ENCODE results near the gene ASB4.
"Not testable (repeated sequence)": the region's sequence is repeated elsewhere in the genome, so short reads cannot be mapped to it uniquely, and the experiment has no call there.

Gene ASB4

DNA sequence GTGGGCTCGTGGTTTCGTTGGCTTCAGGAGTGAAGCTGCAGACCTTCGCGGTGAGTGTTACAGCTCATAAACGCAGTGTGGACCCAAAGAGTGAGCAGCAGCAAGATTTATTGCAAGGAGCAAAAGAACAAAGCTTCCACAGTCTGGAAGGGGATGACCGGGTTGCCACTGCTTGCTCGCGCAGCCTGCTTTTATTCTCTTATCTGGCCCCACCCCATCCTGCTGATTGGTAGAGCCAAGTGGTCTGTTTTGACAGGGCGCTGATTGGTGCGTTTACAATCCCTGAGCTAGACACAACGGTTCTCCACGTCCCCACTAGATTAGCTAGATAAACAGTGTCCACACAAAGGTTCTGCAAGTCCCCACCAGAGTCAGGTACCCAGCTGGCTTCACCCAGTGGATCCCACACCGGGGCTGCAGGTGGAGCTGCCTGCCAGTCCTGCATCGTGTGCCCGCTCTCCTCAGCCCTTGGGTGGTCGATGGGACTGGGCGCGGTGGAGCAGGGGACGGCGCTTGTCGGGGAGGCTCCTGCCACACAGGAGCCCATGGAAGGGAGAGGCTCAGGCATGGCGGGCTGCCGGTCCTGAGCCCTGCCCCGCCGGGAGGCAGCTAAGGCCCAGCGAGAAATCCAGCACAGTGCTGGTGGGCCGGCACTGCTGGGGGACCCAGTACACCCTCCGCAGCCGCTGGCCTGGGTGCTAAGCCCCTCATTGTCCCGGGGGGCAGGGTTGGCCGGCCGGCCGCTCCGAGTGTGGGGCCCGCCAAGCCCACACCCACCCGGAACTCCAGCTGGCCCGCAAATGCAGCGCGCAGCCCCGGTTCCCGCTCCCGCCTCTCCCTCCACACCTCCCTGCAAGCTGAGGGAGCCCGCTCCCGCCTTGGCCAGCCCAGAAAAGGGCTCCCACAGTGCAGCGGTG is 66.5 kb downstream of the ASB4 start:
- not testable (repeated sequence) for DNase-seq (ENCODE audit: low read depth, low spot score)

- no peak for DNase-seq (ENCODE audit: low read depth, low spot score)
Measured at GRCh38 chr7:95553939-95554338, 68.2 kb downstream of the ASB4 start.

- DNase-seq (ENCODE audit: low read depth, low spot score) = no peak
Measured at GRCh38 chr7:95556777-95557176, 71.0 kb downstream of the ASB4 start.

- no peak for DNase-seq (ENCODE audit: low read depth, low spot score)
Measured at GRCh38 chr7:95558864-95559263, 73.1 kb downstream of the ASB4 start.

DNA sequence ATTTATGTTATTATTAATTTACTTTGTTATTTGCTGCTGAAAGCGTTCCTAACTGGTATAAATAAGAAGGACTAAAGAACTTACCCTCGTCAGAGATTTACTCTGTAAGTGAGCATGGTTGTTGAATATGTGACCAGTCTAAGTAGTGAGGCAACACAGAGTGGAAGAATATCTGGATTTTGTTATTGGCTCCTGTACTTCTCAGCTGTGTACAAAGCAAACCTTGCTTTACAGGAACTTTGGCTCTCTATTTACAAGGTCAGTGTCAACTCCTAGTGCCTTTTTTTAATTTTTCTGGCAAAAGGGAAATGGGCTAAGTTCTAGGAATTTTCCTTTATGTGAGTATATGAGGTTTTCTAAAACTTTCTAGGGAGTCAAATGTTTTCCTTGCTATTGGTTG is 74.9 kb downstream of the ASB4 start:
- no peak for DNase-seq (ENCODE audit: low read depth, low spot score)

GRCh38 chr7:95569720-95570119 is 84.0 kb downstream of the ASB4 start:
- no peak for DNase-seq (ENCODE audit: low read depth, low spot score)

DNA sequence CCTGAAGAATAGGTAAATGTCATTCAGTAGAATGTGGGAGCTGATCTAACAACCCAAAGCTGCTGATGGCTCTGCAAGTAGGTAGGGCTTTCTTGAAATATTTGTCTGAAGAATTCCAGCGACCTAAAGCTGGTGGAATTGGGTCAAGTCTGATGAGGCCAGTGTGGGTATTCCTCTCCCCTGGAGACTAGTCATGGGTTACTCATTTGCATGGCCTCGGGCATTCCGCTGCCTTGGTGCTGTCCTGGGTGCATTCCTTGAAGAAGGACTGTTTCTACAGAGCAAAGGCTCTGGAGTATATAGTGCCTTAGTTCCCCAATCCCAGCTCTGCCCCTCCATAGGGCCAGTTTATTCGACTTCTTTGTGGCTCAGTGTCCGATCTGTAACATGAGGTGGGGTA is 91.4 kb downstream of the ASB4 start:
- no peak for DNase-seq (ENCODE audit: low read depth, low spot score)

GRCh38 chr7:95578299-95578855 is 92.6 kb downstream of the ASB4 start:
- no peak for DNase-seq (ENCODE audit: low read depth, low spot score)

DNA sequence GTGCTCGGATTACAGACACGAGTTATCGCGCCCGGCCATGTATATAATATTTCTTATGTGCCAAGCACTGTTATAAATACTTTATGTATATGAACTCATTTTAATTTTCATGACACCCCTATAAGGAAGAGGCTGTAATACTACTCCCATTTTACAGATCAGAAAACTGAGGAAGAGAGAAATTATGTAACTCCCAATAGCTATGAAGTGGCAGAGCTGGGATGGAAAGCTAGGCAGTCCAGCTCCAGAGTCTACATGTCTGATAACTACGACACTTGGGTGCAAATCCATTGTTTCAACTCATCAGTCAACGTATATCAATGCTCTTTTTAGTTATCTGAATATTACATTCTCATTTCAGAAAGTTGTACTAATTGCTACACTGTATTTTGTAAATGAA is 93.6 kb downstream of the ASB4 start:
- no peak for DNase-seq (ENCODE audit: low read depth, low spot score)

DNA sequence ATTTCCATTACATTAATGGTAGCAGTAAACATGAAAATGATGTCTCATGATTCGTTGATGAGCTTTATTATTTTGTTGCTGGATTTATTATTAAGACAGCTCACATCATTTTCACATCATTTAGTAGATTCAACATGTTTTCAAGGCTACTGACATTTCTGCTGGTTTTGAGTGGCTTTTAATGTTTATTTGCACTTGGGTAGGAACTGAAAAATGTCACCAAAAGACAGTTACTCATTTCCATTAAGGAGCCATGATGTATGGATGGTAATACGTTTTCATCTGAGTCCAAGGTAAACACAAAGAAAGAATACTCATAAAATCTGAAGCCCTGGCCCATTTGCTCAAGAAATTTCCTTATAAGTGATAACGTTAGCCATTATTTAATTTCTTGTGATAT is 95.7 kb downstream of the ASB4 start:
- DNase-seq (ENCODE audit: low read depth, low spot score) = no peak

GRCh38 chr7:95582578-95583293 is 97.0 kb downstream of the ASB4 start:
- DNase-seq (ENCODE audit: low read depth, low spot score) = no peak

- no peak for DNase-seq (ENCODE audit: low read depth, low spot score)
Measured at GRCh38 chr7:95583834-95584621, 98.3 kb downstream of the ASB4 start.

DNA sequence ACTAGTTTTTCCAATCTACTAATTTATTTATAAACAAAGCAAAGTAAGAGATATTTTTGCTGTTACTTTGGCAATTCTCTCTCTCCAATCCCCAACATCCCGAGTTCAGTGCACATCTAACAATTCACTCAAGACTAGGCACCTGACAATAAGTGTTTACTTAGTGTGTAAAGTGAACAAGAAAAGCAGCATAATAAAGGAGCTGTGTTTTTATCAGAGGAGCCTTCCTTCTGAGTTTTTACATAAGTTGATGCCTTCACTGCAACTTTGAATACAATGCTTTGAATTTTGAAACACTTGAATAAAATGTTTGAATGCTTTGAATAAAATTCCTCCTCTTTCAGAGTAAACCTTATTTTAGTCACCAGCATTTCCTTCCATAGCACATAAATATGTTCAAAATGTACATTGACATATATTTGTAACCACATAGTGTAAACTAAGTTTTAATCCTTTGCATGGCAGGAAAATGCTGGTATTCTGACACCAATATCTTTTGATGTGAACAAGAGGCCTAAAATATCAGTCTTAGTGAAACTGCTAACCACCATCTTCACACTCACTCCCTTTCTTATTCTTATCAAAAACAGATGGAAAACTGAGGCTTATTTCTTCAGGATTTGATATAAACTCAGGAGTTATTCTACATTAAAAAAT is 99.2 kb downstream of the ASB4 start:
- no peak for DNase-seq (ENCODE audit: low read depth, low spot score)

DNA sequence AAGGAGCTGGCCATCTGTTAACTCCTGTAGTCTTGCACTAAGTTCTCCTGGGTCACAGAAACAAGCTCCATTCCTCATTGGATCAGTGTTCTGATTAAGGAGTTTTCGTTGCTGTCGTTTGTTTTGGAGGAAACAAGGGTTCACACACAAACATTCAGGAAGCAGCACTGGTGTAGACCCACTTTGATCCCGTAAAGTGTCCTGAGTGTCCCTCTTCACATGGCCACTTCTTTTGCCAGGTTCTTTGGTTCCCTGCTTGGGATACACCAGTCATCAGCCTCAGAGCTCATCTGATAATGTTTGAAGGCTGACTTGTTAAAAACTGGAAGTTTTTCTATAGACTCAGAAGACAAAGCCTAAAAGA is 99.7 kb downstream of the ASB4 start:
- no peak for DNase-seq (ENCODE audit: low read depth, low spot score)

DNA sequence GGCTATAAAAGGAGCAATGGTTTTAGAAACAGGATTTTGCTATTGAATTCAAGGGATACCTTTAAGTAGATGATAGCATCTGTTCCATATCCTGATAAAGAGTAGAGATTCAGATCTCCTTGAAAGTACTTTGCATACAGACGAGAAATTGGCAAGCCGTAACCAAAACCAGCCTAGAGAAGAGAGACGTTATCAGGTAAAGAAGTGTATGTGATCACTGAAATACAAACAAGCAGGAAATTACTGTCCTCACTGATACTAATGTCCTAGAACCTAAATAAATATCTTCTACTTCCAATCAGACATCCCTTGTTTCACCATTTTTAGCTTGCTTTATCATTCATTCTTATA is 101.2 kb downstream of the ASB4 start:
- no peak for DNase-seq (ENCODE audit: low read depth, low spot score)

DNA sequence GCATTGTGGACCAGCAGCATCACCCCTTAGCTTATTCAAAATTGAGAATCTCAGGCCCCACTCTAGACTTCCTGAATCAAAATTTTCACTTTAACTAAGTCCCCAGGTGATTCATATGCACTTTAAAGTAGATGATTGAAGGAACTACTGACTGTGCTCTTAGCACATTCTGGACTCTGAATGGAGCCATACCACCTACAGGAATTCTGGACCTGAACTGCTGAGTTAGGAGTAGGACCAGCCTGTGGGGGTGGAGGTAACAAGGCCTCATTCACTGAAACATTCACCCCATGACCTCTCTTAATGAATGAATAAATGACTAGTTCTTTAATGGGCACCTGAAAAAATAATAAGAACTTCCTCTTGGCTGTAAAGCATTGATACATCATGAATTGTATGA is 103.3 kb downstream of the ASB4 start:
- DNase-seq (ENCODE audit: low read depth, low spot score) = no peak

- DNase-seq (ENCODE audit: low read depth, low spot score) = no peak
Measured at GRCh38 chr7:95589766-95590165, 104.0 kb downstream of the ASB4 start.

All from astrocyte of the hippocampus (primary cell).